SK-N-SH treated with all-trans-retinoic acid at 6 μM for 48 hours (cell line): ENCODE results near the gene ASCL4.

Source experiments
- BACH2 ChIP-seq: fragments of 250-450 bp; sonication (Bioruptor Pico); IDR thresholded peaks from 2 replicates; pipeline ENCODE4 v1.9.0; 2021; ENCODE audit warnings: mild to moderate bottlenecking, borderline replicate concordance
- CSRNP3 ChIP-seq: fragments of 250-450 bp; sonication (Bioruptor Pico); IDR thresholded peaks from 2 replicates; pipeline ENCODE4 v1.5.1; 2021; ENCODE audit warnings: mild to moderate bottlenecking, moderate library complexity
- ISL1 ChIP-seq: fragments of 250-450 bp; sonication (Bioruptor Pico); IDR thresholded peaks from 2 replicates; pipeline ENCODE4 v2.1.2; 2022; ENCODE audit warnings: mild to moderate bottlenecking, moderate library complexity
- OSR1 ChIP-seq: fragments of 250-450 bp; sonication (Bioruptor Pico); IDR thresholded peaks from 2 replicates; pipeline ENCODE4 v1.8.0; 2022; ENCODE audit warnings: moderate library complexity, mild to moderate bottlenecking, inconsistent platforms
- PPARA ChIP-seq: fragments of 250-450 bp; sonication (Bioruptor Pico); IDR thresholded peaks from 2 replicates; pipeline ENCODE4 v1.5.0; 2020; ENCODE audit warnings: mild to moderate bottlenecking, borderline replicate concordance
- RARB ChIP-seq: fragments of 250-450 bp; sonication (Bioruptor Pico); IDR thresholded peaks from 2 replicates; pipeline ENCODE4 v1.8.0; 2021; ENCODE audit warnings: mild to moderate bottlenecking, moderate library complexity
- SNAI2 ChIP-seq: fragments of 250-450 bp; sonication (Bioruptor Pico); IDR thresholded peaks from 2 replicates; pipeline ENCODE4 v1.5.0; 2020; ENCODE audit warnings: mild to moderate bottlenecking, moderate library complexity
- TCF4 ChIP-seq: fragments of 250-450 bp; sonication (Bioruptor Pico); IDR thresholded peaks from 2 replicates; pipeline ENCODE4 v1.8.0; 2021; ENCODE audit warnings: mild to moderate bottlenecking, moderate library complexity, borderline replicate concordance
- ZFP3 ChIP-seq: fragments of 250-450 bp; sonication (Bioruptor Pico); IDR thresholded peaks from 2 replicates; pipeline ENCODE4 v1.5.0; 2020; ENCODE audit warnings: mild to moderate bottlenecking, moderate library complexity
- ZFP30 ChIP-seq: fragments of 450-650 bp; formaldehyde crosslinking; IDR thresholded peaks from 2 replicates; pipeline ENCODE4 v1.5.0; 2022; ENCODE audit warnings: mild to moderate bottlenecking, moderate library complexity
- ZNF565 ChIP-seq: fragments of 450-650 bp; formaldehyde crosslinking; conservative IDR thresholded peaks from 2 replicates; pipeline ENCODE4 v1.5.0; 2020; ENCODE audit warnings: low read depth, mild to moderate bottlenecking, moderate library complexity
- ZNF70 ChIP-seq: fragments of 450-650 bp; formaldehyde crosslinking; IDR thresholded peaks from 2 replicates; pipeline ENCODE4 v1.5.0; 2020; ENCODE audit warnings: mild to moderate bottlenecking, moderate library complexity
- TF ChIP-seq, protein P1 (sequence below): fragments of 250-450 bp; sonication (Bioruptor Pico); IDR thresholded peaks from 2 replicates; pipeline ENCODE4 v1.8.0; 2020; ENCODE audit warnings: mild to moderate bottlenecking, moderate library complexity, borderline replicate concordance

- TF ChIP-seq BACH2 (no peak), ZNF70 (CRISPR knock-in tag) (no peak), ZFP30 (CRISPR knock-in tag) (no peak), OSR1 (CRISPR knock-in tag) (no peak), SNAI2 (CRISPR knock-in tag) (no peak), RARB (CRISPR knock-in tag) (no peak), ZFP3 (CRISPR knock-in tag) (no peak), CSRNP3 (CRISPR knock-in tag) (no peak), ZNF565 (CRISPR knock-in tag) (no peak), TCF4 (no peak), ISL1 (no peak), PPARA (CRISPR knock-in tag) (no peak)
- TF ChIP-seq, protein P1, sequence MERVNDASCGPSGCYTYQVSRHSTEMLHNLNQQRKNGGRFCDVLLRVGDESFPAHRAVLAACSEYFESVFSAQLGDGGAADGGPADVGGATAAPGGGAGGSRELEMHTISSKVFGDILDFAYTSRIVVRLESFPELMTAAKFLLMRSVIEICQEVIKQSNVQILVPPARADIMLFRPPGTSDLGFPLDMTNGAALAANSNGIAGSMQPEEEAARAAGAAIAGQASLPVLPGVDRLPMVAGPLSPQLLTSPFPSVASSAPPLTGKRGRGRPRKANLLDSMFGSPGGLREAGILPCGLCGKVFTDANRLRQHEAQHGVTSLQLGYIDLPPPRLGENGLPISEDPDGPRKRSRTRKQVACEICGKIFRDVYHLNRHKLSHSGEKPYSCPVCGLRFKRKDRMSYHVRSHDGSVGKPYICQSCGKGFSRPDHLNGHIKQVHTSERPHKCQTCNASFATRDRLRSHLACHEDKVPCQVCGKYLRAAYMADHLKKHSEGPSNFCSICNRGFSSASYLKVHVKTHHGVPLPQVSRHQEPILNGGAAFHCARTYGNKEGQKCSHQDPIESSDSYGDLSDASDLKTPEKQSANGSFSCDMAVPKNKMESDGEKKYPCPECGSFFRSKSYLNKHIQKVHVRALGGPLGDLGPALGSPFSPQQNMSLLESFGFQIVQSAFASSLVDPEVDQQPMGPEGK (CRISPR knock-in tag): no peak
Observed at GRCh38 chr12:107774349-107775029, at the start of gene ASCL4.
